D721Med (cell line): Measurements from ENCODE around the gene ERCC5.

ENCODE experiments used
- DNase-seq: peaks from one replicate; pipeline ENCODE4 v3.0.0; 2011; ENCODE audit warnings: low spot score; ENCODE audit not compliant: insufficient read length
- FAIRE-seq: peaks from 2 replicates; lab custom pipeline; 2011; peaks lifted over from hg19 to GRCh38; lab: Jason Lieb, UNC
- TF ChIP-seq, protein P1 (sequence below): IDR thresholded peaks from 2 replicates; pipeline ENCODE4 v1.5.1; 2012; ENCODE audit warnings: mild to moderate bottlenecking, control low read depth; ENCODE audit not compliant: insufficient read depth; ENCODE audit errors: missing control alignments

Gene ERCC5

GRCh38 chr13:102856557-102856956 lies 10.7 kb downstream of the ERCC5 start:
- DNase-seq (no peak), FAIRE-seq (no peak)
- TF ChIP-seq, protein P1, sequence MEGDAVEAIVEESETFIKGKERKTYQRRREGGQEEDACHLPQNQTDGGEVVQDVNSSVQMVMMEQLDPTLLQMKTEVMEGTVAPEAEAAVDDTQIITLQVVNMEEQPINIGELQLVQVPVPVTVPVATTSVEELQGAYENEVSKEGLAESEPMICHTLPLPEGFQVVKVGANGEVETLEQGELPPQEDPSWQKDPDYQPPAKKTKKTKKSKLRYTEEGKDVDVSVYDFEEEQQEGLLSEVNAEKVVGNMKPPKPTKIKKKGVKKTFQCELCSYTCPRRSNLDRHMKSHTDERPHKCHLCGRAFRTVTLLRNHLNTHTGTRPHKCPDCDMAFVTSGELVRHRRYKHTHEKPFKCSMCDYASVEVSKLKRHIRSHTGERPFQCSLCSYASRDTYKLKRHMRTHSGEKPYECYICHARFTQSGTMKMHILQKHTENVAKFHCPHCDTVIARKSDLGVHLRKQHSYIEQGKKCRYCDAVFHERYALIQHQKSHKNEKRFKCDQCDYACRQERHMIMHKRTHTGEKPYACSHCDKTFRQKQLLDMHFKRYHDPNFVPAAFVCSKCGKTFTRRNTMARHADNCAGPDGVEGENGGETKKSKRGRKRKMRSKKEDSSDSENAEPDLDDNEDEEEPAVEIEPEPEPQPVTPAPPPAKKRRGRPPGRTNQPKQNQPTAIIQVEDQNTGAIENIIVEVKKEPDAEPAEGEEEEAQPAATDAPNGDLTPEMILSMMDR: no peak

DNA sequence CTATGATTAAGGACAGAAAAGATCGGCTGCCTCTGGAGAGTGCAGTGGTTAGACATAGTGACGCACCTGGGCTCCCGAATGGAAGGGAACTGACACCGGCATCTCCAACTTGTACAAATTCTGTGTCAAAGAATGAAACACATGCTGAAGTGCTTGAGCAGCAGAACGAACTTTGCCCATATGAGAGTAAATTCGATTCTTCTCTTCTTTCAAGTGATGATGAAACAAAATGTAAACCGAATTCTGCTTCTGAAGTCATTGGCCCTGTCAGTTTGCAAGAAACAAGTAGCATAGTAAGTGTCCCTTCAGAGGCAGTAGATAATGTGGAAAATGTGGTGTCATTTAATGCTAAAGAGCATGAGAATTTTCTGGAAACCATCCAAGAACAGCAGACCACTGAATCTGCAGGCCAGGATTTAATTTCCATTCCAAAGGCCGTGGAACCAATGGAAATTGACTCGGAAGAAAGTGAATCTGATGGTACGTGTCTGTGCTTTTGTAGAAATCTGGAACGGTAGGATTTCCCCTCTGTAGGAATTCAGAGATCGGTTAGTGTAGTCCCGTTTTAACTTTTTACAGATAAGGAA lies 16.9 kb downstream of the ERCC5 start:
- TF ChIP-seq, protein P1: no peak
- FAIRE-seq: no peak
- no peak for DNase-seq

DNA sequence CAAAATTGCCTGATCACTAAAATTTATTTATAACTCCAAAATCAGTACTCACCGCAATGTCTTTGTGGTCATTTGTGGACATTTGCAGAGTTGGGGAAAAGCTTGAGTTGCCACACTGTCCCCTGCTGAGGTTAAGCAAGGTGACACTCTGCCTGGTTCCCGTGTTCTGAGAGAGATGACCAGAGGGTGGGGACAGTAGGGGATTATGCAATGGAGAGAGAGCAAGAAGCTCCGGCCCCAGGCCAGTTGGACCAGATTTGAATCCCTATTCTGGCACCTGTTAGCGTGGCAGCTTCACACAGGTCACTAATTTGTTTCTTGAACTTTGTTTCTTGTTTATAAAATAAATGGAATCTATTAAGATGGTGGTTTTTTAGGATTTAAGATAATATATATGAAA lies 17.8 kb downstream of the ERCC5 start:
- no peak for FAIRE-seq
- no peak for DNase-seq
- TF ChIP-seq, protein P1: no peak

DNA sequence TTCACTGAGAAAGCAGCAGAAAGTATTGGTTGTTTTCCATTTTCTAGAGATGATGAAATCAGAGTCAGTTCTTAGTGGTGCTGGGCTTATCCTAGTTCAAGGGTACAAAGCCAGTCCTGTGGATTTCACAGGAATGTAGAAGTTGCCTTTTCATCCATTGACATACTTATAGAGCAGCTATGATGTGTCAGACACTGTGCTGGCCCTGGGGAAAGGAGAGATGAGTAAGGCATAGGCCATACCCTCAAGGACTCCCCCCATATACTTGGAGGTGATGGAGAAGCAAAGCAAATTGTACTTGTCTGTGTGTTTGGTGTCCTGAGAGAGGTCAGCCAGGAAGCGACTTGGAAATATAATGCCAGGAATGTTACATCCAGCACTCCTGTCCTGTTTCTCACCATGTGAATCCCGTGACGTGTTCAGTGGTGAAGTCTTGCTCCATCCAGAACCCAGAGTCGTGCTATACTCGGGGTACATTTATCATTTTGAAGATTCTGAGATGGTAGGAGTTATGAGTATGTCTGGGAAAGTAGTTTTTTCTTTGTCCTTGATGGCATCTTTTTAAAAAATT lies 22.6 kb downstream of the ERCC5 start:
- no peak for FAIRE-seq

GRCh38 chr13:102869948-102870676 lies 24.3 kb downstream of the ERCC5 start:
- DNase-seq (no peak), FAIRE-seq (no peak)
- TF ChIP-seq, protein P1: no peak

More for the DNA sequence above, 22.6 kb downstream of the ERCC5 start:
- TF ChIP-seq, protein P1: no peak
- DNase-seq: no peak

GRCh38 chr13:102870677-102871415 lies 25.0 kb downstream of the ERCC5 start:
- TF ChIP-seq, protein P1: peak; percentile 80
- FAIRE-seq (no peak), DNase-seq (peak; percentile 58)
